Hematopoietic multipotent progenitor cell treated with erythropoietin and hydrocortisone succinate and interleukin-3 and kit ligand, for 8 days (in vitro differentiated cells): ENCODE data around the gene SLC27A5.
"Not testable (repeated sequence)": the region's sequence is repeated elsewhere in the genome, so short reads cannot be mapped to it uniquely, and the experiment has no call there.

Experiments used
- DNase-seq: peaks from one replicate; pipeline ENCODE4 v3.0.0-alpha.2; 2015

The SLC27A5 gene

DNA sequence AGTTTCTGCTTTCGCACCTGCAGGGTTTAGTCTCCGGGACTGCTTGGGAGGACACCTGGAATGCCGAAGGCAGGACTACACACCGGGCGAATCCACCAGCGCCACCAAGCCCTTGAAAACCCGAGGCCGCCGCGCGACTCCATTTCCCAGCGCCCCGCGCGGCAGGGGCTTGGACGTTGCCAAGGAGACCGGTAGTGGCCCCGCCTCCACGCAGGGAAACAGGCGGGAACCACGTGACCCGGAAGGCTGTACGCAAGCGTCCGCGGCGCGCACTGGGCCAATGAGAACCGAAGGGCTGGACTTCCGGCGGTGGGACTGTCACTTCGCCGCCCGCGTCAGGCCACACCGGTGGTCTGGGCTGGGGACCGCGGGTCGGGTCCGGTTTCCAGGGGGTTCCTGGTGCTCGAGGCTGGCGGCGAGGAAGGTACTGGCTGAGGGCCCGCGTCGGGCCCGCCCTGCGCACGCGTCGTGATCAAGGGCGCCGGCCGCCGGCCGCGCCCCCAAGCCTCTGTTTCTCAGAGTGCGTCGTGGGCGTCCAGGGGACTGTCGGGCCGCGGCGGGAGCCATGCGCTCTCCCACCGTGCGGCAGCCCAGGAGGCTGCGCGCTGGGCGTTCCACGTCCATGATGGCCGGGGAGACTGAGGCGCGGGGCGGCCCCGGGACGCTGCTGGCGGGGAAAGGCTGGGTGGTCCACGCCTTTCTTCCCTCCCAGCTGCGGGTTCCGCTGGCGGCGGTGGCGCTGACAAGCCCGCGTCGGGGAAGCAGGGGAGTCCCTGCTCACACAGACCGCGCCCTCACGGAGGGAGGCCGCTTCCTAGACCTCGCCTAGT is 44.8 kb downstream of the SLC27A5 start, which contains the start of gene ZNF324:
Gene ZNF324, plus strand, starts transcription at position 321 of the 830 bp plus-strand sequence. CDS start 2,106 bp downstream, outside the sequence.
- peak; percentile 97 for DNase-seq

DNA sequence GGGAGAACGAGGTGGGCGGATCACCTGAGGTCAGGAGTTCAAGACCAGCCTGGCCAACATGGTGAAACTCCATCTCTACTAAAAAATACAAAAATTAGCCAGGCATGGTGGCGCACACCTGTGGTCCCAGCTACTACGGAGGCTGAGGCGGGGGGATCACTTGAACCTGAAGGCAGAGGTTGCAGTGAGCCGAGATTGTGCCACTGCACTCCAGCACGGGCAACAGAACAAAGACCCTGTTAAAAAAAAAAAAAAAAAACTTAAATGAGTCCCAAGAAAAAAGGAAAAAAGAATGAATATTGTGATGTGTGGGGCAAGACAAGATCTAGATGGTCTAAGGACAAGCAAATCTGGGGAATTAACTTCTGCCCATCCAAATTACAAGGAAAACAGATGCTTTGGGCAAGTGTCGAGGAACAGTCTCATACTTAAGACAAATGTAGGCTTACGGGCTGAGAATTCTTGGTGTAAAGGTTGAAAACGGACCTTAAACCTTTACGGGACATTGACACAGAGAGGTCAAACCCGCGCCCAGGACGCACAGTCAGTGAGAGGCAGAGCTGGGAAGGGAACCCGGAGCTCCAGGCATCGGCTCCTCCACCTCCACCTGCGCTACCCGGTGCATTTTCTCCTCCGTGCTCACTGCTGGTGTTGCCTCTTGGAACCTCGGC is 45.6 kb downstream of the SLC27A5 start:
- peak; percentile 22 for DNase-seq

DNA sequence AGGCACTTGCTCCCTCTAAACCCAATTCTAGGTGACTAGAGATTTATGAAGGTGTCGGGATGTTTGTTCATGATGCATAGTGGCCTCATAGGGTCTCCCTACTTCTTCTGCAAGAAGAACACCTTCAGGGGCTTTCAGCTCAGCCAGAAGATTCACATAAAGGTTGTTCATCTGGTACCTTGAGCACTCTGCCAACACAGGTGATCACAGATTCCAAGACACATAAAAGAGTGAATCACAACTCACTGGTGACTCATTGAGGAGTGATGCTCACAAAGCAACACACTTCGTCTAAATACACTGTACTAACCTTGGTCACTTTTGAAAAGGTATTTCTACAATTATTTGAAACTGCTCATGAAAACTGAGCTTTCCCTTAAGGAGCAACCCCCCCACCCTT is 51.8 kb downstream of the SLC27A5 start:
- no peak for DNase-seq

DNA sequence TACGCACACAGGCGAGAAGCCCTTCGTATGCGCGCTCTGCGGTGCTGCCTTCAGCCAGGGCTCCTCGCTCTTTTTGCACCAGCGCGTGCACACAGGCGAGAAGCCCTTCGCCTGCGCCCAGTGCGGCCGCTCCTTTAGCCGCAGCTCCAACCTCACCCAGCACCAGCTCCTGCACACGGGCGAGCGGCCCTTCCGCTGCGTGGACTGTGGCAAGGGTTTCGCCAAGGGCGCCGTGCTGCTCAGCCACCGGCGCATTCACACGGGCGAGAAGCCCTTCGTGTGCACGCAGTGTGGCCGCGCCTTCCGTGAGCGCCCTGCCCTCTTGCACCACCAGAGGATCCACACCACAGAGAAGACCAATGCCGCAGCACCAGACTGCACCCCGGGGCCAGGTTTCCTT is 55.7 kb downstream of the SLC27A5 start:
- DNase-seq = no peak

DNA sequence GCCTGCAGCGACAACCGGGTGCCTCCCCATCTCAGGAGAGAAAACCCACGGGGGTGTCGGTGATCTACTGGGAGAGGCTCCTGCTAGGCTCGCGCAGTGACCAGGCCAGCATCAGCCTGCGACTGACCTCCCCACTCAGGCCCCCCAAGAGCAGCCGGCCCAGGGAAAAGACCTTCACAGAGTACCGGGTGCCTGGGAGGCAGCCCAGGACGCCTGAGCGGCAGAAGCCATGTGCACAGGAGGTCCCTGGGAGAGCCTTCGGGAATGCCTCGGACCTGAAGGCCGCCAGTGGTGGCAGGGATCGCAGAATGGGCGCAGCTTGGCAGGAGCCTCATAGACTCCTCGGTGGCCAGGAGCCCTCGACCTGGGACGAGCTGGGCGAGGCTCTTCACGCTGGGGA is 56.5 kb downstream of the SLC27A5 start:
- no peak for DNase-seq

DNA sequence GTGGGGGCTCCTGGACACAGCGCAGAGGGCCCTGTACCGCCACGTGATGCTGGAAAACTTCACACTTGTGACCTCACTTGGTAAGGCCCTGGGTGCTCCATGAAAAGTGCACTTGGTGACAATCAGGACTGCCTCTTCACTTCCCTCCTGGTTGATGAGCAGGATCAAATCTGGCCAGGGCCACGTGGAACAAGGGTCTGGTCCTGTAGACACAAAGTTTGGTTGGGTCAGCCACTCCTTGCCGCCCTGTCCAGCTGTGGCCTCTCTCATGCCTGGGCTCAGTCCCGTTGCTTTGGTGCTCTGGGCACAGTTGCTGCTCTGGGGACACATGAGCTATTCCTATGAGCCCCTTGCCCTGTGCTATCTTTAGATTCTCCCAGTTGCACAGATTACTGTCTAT is 58.0 kb downstream of the SLC27A5 start:
- no peak for DNase-seq

DNA sequence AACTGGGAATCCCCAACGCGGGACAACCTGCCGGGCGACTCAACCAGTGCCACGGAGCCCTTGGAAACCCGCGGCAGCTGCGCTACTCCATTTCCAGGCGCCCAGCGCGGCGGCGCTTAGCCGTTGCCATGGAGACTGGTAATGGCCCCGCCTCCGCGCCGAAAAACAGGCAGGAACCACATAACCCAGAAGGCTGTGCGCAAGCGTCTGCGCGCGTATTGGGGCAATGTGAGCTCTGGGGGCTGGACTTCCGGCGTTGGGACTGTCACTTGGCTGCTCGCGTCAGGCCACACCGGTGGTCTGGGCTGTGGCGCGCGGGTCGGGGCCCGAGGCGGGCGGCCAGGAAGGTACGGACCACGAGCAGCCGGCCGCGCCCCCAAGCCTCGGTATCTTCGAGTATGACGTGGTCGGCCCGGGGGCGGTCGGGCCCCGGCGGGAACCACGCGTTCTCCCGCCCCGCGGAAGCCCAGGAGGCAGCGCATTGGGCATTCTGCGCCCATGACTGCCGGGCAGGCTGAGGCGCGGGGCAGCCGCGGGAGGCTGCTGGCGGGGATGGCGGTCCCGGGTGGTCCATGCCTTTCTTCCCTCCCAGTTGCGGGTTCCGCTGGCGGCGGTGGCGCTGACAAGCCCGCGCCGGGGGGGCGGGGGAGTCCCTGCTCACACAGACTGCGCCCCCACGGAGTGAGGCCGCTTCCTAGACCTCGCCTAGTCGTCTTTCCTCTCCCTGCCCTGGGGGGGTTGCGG is 60.3 kb downstream of the SLC27A5 start, which contains the start of gene ZNF324B:
Gene ZNF324B, plus strand, starts transcription at position 265 of the 744 bp plus-strand sequence. CDS start 2,080 bp downstream, outside the sequence.
- peak; percentile 98 for DNase-seq

DNA sequence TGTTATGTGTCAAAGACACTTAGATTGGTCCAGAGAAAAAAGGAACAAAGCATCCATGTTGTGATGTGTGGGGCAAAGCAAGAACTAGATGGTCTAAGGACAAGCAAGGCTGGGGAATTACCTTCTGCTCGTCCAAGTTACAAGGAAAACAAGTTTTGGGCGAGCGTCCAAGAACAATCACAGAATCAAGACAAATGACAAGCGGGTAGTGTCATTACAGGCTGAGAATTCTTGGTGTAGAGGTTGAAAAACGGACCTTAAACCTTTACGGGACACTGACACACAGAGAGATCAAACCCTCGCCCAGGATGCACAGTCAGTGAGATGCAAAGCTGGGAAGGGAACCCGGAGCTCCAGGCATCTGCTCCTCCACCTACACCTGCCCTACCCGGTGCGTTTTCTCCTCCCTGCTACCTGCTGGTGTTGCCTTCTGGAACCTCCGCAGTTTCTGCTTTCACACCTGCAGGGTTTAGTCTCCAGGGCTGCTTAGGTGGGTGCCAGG is 60.9 kb downstream of the SLC27A5 start:
- DNase-seq = no peak

DNA sequence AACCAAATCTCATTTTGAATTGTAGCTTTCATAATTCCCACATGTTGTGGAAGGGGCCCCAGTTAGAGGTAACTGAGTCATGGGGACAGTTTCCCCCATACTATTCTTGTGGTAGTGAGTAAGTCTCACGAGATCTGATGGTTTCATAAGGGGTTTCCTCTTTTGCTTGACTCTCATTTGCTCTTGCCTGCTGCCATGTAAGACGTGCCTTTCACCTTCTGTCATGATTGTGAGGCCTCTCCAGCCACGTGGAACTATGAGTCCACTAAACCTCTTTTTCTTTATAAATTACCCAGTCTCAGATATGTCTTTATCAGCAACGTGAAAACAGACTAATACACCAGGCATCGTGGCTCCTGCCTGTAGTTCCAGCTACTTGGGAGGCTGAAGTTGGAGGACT is 61.8 kb downstream of the SLC27A5 start:
- DNase-seq = not testable (repeated sequence)

DNA sequence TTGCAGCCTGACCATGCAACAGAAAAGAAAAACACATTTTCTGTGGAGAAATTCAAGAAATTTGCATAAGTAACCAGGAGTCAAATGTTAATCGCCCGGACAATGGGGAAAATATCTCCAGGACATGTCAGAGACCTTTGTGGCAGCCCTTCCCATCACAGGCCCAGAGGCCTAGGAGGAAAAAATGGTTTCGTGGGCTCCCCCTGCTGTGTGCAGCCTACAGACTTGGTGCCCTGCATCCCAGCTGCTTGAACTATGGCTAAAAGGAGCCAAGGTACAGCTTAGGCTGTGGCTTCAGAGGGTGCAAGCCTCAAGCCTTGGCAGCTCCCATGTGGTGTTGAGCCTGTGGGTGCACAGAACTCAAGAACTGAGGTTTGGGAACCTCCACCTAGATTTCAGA is 62.9 kb downstream of the SLC27A5 start:
- not testable (repeated sequence) for DNase-seq
